PC-9 (cell line): ENCODE measurements around the gene CSNK1E.

Experiments
- EZH2 ChIP-seq: fragments of 200-600 bp; sonication (generic); IDR thresholded peaks from 2 replicates; pipeline ENCODE4 v1.8.0; 2017; ENCODE audit warnings: antibody characterized with exemption, low read depth
- TF ChIP-seq, protein P1 (sequence below): fragments of 200-600 bp; sonication (generic); conservative IDR thresholded peaks from 2 replicates; pipeline ENCODE4 v1.6.1; 2017; ENCODE audit warnings: mixed run types, antibody characterized with exemption, mild to moderate bottlenecking, moderate library complexity

DNA sequence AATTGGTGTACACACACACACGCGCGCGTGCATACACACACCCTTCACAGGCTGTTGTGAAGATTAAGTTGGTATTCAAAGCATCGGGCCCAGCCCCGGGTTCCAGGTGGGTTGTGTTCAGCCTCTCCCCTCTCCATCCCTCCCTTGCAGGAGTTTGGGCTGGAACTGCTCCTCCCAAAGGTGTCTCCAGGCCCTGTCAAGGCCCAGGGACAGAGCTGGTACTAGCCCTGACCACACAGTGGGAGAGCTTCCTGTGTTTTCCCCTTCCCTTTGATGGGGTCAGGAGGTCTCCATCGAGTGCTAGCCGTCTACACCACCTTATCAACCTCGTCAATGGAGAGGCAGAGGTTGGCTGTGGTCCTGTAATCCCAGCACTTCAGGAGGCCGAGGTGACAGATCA, 36.5 kb upstream of the CSNK1E start:
- TF ChIP-seq, protein P1, sequence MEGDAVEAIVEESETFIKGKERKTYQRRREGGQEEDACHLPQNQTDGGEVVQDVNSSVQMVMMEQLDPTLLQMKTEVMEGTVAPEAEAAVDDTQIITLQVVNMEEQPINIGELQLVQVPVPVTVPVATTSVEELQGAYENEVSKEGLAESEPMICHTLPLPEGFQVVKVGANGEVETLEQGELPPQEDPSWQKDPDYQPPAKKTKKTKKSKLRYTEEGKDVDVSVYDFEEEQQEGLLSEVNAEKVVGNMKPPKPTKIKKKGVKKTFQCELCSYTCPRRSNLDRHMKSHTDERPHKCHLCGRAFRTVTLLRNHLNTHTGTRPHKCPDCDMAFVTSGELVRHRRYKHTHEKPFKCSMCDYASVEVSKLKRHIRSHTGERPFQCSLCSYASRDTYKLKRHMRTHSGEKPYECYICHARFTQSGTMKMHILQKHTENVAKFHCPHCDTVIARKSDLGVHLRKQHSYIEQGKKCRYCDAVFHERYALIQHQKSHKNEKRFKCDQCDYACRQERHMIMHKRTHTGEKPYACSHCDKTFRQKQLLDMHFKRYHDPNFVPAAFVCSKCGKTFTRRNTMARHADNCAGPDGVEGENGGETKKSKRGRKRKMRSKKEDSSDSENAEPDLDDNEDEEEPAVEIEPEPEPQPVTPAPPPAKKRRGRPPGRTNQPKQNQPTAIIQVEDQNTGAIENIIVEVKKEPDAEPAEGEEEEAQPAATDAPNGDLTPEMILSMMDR = no peak
- TF ChIP-seq EZH2 = no peak
